LHCN-M2 (cell line): ENCODE data around the gene GPR160. TPM values are rescaled to one million over a fixed set of nuclear protein-coding genes. Genes with fewer than 3 reads are reported as not detected.

ENCODE experiments used
- DNase-seq: peaks from one replicate; pipeline ENCODE4 v3.0.0-alpha.2; 2012; ENCODE audit warnings: low read depth
- total RNA-seq: library from RNA; depleted of rRNA; stranded (reverse); fragments of >200 nt; gene quantifications from 2 replicates; pipeline ENCODE4 v1.2.3, GENCODE V29; 2014

GPR160 gene
- total RNA-seq, 1 experiment from 2014 or later, result 0.40 TPM

DNA sequence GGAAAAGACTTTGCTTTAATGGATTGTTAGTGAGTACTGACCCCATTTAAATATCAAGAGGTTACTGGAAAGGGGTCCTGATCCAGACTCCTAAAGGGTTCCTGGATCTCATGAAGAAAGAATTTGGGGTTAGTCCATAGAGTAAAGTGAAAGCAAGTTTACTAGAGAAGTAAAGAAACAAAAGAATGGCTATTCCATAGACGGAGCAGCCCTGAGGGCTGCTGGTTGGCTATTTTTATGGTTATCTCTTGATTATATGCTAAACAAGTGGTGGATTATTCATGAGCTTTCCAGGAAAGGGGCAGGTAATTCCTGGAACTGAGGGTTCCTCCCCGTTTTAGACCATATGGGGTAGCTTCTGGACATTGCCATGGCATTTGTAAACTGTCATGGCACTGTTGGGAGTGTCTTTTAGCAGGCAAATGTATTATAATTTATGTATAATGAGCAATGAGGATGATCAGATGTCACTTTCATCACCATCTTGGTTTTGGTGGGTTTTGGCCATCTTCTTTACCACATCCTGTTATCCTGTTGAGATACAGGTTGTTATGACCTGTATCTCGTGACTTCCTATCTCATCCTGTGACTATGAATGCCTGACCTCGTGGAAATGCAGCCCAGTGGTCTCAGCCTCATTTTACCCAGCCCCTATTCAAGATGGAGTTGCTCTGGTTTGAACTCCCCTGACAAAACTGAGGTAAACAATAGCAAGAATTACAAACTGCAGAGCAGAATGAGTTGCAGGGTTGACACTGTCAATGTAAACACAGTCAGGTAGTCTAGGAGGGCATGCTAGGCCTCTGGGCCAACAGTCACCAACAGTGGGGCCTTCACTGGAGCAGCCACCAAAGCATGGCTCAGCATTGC lies 10.3 kb upstream of the GPR160 start:
- DNase-seq, result no peak

GRCh38 chr3:170033489-170033888 lies 4.3 kb upstream of the GPR160 start:
- DNase-seq, result no peak

DNA sequence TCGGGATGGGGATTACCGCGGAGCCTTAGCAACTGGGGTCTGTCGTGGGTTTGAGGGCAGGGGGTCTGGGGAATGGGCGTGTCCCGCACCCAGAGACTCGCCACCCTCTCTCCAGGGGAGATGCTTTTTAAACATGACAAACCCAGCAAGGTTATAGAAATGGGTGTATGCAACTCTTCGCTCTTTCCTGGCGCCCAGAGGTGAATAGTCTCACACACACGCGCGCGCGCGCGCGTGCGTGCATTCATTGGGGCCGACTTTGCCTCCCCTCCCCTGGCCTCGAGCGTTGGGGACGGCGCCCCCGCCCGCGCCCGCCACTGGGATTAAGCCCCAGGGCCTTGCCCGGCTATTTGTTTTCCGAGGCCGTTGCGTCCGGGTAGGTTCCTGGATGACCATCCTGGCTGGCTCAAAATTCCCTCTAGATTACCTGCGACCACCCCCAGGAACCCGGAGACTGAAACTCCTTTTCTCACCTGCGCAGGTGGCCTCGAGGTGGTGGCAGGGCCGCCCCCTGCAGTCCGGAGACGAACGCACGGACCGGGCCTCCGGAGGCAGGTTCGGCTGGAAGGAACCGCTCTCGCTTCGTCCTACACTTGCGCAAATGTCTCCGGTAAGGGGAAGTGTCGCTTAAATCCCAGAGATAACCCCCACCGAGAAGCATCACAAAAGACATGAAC lies 777 bp downstream of the GPR160 start:
- no peak for DNase-seq

DNA sequence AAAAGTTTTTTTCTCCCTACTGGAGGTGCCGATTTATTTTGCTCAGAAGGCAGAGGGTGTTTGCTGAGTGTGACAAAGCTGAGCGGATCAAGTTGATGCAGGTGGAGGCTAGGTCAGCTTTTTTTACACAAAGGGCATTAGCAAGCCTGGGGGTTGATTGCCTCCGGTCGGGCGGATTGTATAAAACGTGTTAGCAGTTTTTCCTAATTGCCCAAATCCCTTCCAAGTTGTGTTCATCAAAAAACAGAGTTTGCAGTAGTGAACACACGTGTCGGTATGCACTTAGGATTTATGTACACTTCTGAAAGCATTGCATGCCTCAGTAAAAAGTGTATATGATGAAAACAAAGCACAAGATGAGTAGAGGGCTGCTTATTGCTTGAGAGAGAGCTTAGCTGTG lies 2.6 kb downstream of the GPR160 start:
- DNase-seq, result no peak

- no peak for DNase-seq
Observed at GRCh38 chr3:170043506-170043905, 5.7 kb downstream of the GPR160 start.

GRCh38 chr3:170044271-170044670 lies 6.5 kb downstream of the GPR160 start:
- no peak for DNase-seq

DNA sequence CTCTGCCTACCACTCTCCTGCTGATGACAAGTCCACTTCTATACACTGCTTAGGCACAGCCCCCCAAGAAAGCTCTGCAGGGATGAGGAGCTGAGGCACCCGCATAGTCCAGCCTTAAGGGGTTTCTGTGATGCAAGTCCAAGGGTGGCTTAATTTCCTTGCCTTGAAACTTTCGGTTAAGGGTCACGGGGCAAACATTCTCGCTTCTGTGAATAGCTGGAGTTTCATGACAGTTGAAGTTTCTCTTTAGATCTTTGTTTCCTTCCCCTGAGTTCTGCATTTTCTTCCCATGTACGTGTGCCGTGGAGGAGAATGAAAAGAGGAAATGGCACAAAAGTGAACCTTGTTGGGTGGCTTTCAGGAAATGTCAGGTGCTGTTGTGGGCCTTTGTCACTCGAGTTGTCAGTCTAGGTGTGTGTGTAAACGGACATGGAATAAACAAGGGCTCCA lies 7.0 kb downstream of the GPR160 start:
- DNase-seq, result no peak

DNA sequence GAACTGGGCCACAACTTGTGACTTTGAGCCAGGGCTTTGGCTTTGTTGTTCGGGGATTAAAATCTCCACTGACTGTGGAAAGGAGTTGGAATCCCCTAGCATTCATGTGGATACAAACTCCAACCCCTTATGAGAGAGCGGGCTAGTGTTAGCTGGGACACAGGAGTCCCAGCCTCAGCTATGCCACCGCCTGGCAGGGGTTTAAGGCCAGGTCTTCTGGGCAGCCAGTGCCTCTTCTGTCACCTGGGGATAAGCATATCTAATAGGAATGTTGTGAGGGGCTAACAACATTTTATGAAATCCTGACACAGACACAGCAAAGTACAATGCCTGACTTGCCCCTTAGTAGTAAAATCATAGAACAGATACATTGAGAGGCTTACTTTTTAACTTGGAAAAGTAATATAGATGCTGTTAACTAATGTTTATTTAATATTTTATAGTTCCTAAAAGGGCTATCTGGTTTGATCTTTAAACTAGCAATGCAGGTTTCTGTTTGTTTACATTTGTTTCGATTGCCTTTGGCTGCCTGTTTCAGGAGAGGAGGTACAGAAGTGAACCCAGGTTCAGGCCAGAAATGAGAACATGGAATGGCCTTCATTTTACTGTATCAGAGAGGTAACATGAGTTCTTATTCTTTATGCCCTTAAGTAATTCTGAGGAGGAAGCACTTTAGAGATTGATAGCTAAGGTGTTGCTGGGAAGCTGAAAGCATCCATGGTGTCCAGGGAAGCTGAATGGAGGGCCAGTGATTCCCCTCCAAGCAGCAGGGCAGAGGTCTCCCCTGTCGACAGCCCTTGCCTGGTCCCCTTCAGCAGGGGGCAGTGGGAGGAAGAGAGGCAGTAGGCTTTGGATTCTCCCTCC lies 8.7 kb downstream of the GPR160 start:
- no peak for DNase-seq

- no peak for DNase-seq
Observed at GRCh38 chr3:170047133-170047404, 9.3 kb downstream of the GPR160 start.

DNA sequence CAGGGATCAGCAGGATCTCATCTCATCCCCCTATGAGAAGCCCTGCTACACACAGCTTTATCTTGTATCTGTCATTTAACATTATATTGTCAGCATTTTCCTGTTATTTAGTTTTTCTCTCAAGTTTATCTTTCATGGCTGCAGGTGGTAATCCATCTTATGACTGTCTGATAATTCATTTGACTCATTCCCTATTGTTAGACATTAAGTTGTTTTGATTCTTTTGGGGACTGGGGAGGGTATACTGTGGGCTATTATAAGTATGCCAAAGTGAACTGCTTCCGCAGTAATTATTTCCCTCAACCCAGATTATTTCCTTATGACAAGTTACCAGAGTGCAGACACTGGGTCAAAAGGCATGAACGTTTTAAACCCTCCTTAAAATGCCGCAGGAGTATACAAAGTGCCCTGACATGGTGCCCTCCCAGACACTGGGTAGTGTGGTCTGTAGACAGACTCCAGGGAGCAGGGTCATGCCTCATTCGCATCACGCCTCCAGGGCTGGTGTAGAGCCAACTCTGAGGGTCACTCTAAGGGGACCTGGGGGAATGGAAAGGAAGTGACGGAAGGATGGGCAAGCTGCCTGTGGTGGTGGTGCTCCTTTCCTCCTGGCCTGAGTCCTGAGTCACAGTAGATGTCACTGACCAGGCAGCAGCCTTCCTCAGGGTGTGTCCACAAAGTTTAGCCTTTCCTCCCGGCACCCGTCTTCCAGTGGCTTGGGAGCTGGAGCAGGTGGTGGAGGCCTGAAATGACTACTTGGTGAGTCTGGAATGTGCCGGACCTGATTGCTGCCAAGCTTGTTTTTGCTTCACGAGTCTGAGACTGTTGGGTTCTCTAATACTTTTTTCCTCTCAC lies 11.6 kb downstream of the GPR160 start:
- peak; percentile 79 for DNase-seq

DNA sequence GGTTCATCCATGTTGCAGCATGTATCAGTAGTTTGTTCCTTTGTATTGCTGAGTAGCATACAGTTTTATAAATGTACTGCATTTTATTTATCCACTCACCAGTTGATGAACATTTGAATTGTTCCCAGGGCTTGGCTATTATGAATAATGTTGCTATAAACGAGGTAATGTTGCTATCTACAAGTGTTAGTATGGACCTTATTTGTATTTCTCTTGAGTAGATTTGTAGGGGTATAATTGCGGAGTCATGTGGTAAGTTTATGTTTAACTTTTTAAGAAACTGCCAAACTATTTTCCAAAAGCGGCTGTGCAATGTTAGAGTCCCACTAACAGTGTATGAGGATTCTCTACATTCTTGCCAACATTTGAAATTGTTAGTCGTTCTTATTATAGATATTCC lies 13.0 kb downstream of the GPR160 start:
- DNase-seq, result no peak

- no peak for DNase-seq
Observed at GRCh38 chr3:170052398-170052797, 14.6 kb downstream of the GPR160 start.

- peak; percentile 12 for DNase-seq
Observed at GRCh38 chr3:170054204-170054603, 16.4 kb downstream of the GPR160 start.

DNA sequence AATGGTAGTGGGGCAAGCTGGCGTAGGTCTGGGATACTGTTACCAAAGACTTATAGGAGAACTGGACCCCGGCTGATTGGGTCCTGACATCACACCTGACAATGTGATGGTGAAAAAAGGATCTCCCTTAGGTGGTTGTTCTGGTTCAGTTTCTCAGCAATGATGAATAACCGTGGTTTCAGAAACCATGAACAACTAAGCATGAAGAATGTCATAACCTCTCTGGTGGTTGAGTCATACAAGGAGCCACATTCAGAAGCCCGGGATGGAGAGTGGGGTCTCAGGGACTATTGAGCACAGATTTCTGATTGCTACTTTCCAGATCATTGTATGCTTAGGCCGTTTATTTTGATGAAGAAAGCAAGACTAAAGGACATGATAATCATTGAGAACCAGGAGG lies 17.4 kb downstream of the GPR160 start:
- peak; percentile 33 for DNase-seq

DNA sequence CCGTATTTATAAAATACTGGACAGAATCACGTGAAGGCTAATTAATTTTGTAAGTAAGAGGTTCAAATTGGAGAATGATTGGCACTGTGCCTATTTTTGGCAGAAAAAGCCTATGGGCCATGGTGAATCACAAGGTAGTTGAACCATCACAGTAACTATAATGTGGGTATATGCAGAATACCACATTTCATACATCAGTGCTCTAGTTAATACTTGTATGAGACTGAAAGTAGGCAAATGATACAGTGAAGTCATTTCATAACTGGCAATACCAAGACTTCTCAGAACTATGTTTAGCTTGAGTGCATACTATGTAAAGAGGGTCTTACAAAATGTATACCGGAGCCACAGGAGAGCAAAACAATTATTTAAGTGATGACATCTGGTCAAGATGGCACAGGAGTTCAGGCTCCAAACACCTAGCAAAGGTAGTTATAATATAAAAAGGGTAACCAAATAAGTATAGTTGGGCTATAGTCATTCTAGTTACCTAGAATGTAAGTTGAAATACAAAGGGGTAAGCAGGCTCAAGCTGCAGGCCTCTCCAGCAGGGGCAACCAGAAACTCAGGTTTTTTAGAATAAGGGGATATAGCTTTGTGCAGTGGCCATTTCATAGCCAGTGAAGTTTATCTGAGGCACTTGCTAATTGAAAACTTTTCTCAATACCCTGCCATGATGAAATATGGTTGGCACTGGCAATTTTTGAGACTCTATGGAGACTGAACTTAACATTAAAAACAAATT lies 19.1 kb downstream of the GPR160 start:
- DNase-seq, result no peak

DNA sequence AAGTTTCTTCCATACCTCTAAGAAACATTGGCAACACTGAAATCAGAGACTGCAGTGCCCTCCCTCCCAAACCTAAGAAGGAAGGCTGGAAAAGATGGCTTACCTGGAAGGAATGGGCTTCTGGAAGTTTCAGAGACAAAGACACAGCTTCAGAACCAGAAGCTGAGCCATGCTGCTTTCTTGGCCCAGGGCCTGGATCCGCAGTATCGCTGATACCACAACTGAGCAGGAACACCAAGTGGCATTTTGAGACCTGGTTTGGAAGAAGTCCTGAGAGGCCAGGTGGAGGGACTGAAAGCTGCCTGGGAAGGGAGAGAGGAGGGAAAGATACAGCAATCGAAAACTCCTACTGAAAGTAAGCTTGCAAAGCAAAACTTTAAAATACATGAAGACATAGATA lies 19.8 kb downstream of the GPR160 start:
- DNase-seq, result no peak

- no peak for DNase-seq
Observed at GRCh38 chr3:170058127-170058526, 20.3 kb downstream of the GPR160 start.

DNA sequence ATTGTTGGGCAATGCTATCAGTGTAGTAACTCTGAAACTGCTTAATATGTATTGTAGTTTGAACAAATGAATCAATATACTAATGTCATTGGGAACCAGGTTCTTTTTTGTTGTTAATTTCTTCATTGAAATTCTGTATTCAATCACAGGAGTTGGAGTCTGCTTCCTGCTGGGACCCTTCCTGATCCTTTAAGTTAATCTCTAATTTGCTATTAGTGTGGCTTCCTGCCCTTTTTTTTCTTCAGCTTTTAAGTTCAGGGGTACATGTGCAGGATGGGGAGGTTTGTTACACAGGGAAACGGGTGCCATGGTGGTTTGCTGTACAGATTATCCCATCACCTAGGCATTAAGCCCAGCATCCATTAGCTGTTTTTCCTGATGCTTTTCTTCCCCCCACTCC lies 21.7 kb downstream of the GPR160 start:
- no peak for DNase-seq

DNA sequence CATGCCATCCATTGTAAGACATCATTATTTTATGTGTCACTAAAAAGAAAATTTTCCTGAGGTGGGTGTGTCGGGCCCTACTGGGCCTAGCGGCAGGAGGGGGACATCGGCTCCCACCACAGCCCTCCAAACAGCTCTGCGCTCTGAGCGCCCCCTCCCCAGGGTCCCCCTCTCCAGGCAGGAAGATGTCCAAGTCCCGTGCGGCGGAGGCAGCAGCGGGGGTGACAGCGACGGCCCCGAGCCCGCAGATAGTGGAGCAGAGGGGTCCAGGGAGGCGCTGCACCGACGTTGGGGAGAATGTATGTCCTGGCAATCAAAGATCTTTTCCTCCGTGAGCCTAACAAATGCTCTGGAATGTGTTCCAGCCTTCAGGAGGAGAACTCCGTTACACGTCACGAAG lies 24.3 kb downstream of the GPR160 start:
- no peak for DNase-seq

- no peak for DNase-seq
Observed at GRCh38 chr3:170062769-170063168, 25.0 kb downstream of the GPR160 start.

DNA sequence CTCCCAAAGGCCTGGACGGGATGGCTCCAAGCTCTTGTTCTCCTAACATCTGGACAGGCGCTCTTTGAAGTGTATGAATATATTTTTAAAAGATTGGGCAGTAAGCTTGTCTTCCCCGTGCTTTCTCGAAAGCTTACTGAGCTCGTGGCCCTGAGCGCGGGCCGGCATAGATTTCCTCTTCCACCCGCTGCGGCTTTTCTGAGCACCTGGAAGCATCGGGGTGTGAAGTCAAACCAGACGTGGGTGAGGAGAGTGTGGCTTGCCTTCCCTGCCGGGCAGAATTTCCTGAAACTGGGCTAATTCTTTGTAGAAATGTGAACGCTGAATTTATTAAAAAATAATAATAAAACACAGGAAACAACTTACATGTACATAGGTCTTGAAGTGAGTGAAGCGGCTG lies 25.9 kb downstream of the GPR160 start:
- no peak for DNase-seq
